Stomach (tissue), 9 donors: ENCODE results near the gene MUC22. TPM values are rescaled to one million over a fixed set of nuclear protein-coding genes. Genes with fewer than 3 reads are reported as not detected.
A peak's percentile ranks its signal among the peaks of the same experiment; 100 is the strongest.

Experiments
- DNase-seq, 2 donors: peaks; one replicate each; pipeline versions ENCODE4 v3.0.0 to v3.0.0-alpha.2; 2013 to 2019
- H3K27ac ChIP-seq, 5 donors: fragments of 200-600 bp in 4 of 5; sonication (generic) in 4 of 5; one replicate each; pipeline ENCODE4 v1.5.1; 2013 to 2019; ENCODE audit warnings: mild to moderate bottlenecking in 1 of 5, moderate library complexity in 1 of 5
- H3K27me3 ChIP-seq, 3 donors: fragments of 200-600 bp; sonication (generic); one replicate each; pipeline ENCODE4 v1.5.1; 2017 to 2019; ENCODE audit warnings: mixed run types in 1 of 3
- H3K36me3 ChIP-seq, 4 donors: fragments of 200-600 bp; sonication (generic); 1 replicate in 3 of 4; 2 replicates in 1 of 4; pipeline ENCODE4 v1.5.1; 2016 to 2019
- H3K4me1 ChIP-seq, 4 donors: fragments of 200-600 bp; sonication (generic); one replicate each; pipeline ENCODE4 v1.5.1; 2016 to 2019
- H3K4me3 ChIP-seq, 4 donors: fragments of 200-600 bp; sonication (generic) in 3 of 4; one replicate each; pipeline ENCODE4 v1.5.1; 2016 to 2019; ENCODE audit warnings: mild to moderate bottlenecking in 1 of 4
- H3K9me3 ChIP-seq, 4 donors: fragments of 200-600 bp; sonication (generic); one replicate each; pipeline ENCODE4 v1.5.1; 2016 to 2019
- CTCF ChIP-seq, 7 experiments: fragments of 450-650 bp in 4 of 7; fragments of 200-600 bp in 3 of 7; sonication (generic) in 3 of 7; IDR thresholded peaks; one replicate each; pipeline ENCODE4 v1.5.1; 2016 to 2019; ENCODE audit warnings: antibody characterized with exemption in 7 of 7, control low read depth in 2 of 7, mild to moderate bottlenecking in 1 of 7
- EP300 ChIP-seq: sonication (generic); formaldehyde crosslinking; IDR thresholded peaks from one replicate; pipeline ENCODE4 v1.6.1; 2017; ENCODE audit warnings: antibody characterized with exemption
- POLR2A ChIP-seq, 4 donors: fragments of 450-650 bp; IDR thresholded peaks; one replicate each; pipeline ENCODE4 v1.6.1; 2016; ENCODE audit warnings: antibody characterized with exemption in 4 of 4, control low read depth in 2 of 4, mild to moderate bottlenecking in 1 of 4, moderate library complexity in 1 of 4
- POLR2AphosphoS5 ChIP-seq, 3 donors: sonication (generic); formaldehyde crosslinking; IDR thresholded peaks; one replicate each; pipeline ENCODE4 v1.6.1; 2016; ENCODE audit warnings: antibody characterized with exemption in 3 of 3
- whole genome bisulfite sequencing, 5 donors: extraction: QIAGEN DNeasy Blood & Tissue Kit in 3 of 5; methylation state at CpG; one replicate each; pipeline versions ENCODE4 v1.1.5 to v1.1.7; 2013 to 2018; 5-methylcytosine and 5-hydroxymethylcytosine counted together
- intact Hi-C: fragments of 100-400 bp; cut with DNase I; formaldehyde crosslinking; loops from one replicate; pipeline ENCODE4 v1.15.1; 2023; ENCODE audit warnings: low total_unique reads
- polyA plus RNA-seq, 3 donors: library from polyadenylated mRNA; stranded (reverse); fragments of 200-250 nt; gene quantifications; one replicate each; pipeline ENCODE4 v1.2.3, GENCODE V29; 2013
- total RNA-seq, 5 donors: library from RNA; depleted of rRNA; stranded (reverse); fragments of >200 nt; gene quantifications; one replicate each; pipeline versions ENCODE4 v1.1.0 to v1.2.3, GENCODE V29; 2014 to 2016
- donor health status: healthy with polysubstance abuse.
- donor health status: Bipolar disorder and iron deficiency.
- donor health status: healthy.

Gene MUC22
- total and polyA plus RNA-seq, 8 donors: 0.65 TPM; not detected in 7

- intact Hi-C loops: no loop called here
- H3K27me3 ChIP-seq: no peaks in the 10 kb centered on the region
- DNase-seq: no peak
- 75 to 86% (median 78%) methylated on average over 9 of the region's 9 CpGs for WGBS, 5 donors
- no peaks in the 10 kb centered on the region for H3K36me3 ChIP-seq
- H3K27ac ChIP-seq: no peak overlapping the region
- H3K4me1 ChIP-seq: peaks cover 0 to 22% (median 0%) of the 10 kb centered on the region in 4 donors
- H3K4me3 ChIP-seq: no peak overlapping the region
- TF ChIP-seq CTCF (IDR thresholded peaks at IDR 0.05) (no peak), EP300 (no peak), POLR2AphosphoS5 (IDR thresholded peaks at IDR 0.05) (no peak), POLR2A (IDR thresholded peaks at IDR 0.05) (no peak)
- no peaks in the 10 kb centered on the region for H3K9me3 ChIP-seq
Measured at GRCh38 chr6:31005249-31006020, 4.8 kb upstream of the MUC22 start.

DNA sequence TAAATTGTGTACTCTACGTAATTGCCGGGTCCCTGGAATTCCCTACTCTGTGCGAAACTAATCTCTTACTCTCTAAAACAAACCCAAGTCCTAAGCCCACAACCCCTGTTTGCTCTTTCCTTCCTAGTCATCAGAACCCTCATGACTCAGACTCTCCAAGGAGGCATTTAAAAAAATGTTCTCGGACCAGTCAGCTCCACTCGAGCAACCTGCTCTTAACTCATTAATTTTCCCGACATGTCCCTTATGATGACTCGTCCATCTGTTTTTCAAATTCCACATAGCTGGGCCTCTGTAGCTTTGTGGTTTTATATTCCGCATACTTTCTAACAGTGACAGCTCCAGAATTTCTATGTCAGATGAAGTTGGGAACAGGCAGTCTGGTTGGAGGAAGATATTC lies 2.6 kb upstream of the MUC22 start:
- intact Hi-C loops: no loop called here
- Histone ChIP-seq H3K36me3 (no peaks in the 10 kb centered on the region), H3K4me1 (peaks cover 0 to 22% (median 0%) of the 10 kb centered on the region in 4 donors), H3K27ac (peak overlapping the region in 4 of 5 donors; percentile 7 to 36 (median 26)), H3K27me3 (no peaks in the 10 kb centered on the region), H3K4me3 (no peak overlapping the region), H3K9me3 (no peaks in the 10 kb centered on the region)
- TF ChIP-seq CTCF (IDR thresholded peaks at IDR 0.05) (no peak), POLR2AphosphoS5 (IDR thresholded peaks at IDR 0.05) (peak in 1 of 3 donors; percentile 70)
- 26 to 39% (median 30%) methylated on average over 8 of the region's 8 CpGs for WGBS, 5 donors
- peak in 1 of 2 donors; percentile 61 for DNase-seq

DNA sequence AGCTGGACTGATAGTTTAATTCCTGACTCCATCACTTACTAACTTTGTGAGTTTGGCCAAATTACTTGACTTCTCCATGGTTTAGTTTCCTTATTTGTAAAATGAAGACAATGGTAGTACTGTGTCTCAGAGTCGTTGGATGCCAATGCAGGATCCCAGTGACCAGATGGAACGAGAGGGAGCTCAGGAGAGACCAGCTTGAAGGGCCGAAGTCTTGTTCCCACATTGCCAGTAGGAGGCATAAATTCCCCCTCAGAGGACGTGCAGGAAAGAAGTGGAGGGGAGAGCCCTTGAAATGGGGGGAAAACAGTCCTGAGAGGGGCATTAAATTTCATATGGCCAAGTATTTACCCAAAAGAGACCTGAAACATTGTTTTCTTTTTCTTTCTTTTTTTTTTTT lies 2.1 kb upstream of the MUC22 start:
- H3K4me1 ChIP-seq: peaks cover 0 to 22% (median 0%) of the 10 kb centered on the region in 4 donors
- no peaks in the 10 kb centered on the region for H3K27me3 ChIP-seq
- DNase-seq: no peak
- H3K4me3 ChIP-seq: no peak overlapping the region
- WGBS, 5 donors: 62 to 69% (median 64%) methylated on average over 4 of the region's 4 CpGs
- no peaks in the 10 kb centered on the region for H3K36me3 ChIP-seq
- H3K9me3 ChIP-seq: no peaks in the 10 kb centered on the region
- intact Hi-C loops: no loop called here
- TF ChIP-seq POLR2A (IDR thresholded peaks at IDR 0.05) (no peak), CTCF (IDR thresholded peaks at IDR 0.05) (no peak), POLR2AphosphoS5 (IDR thresholded peaks at IDR 0.05) (no peak), EP300 (no peak)
- peak overlapping the region in 4 of 5 donors; percentile 7 to 36 (median 26) for H3K27ac ChIP-seq

GRCh38 chr6:31009731-31010130 lies 543 bp upstream of the MUC22 start:
- H3K27me3 ChIP-seq: no peaks in the 10 kb centered on the region
- H3K27ac ChIP-seq: no peak overlapping the region
- no peak for TF ChIP-seq POLR2A (IDR thresholded peaks at IDR 0.05)
- TF ChIP-seq CTCF (IDR thresholded peaks at IDR 0.05): no peak
- TF ChIP-seq EP300: no peak
- TF ChIP-seq POLR2AphosphoS5 (IDR thresholded peaks at IDR 0.05): no peak
- H3K36me3 ChIP-seq: no peaks in the 10 kb centered on the region
- 77 to 93% (median 88%) methylated on average over 7 of the region's 7 CpGs for WGBS, 5 donors
- peaks cover 0 to 5% (median 4%) of the 10 kb centered on the region in 4 donors for H3K9me3 ChIP-seq
- H3K4me3 ChIP-seq: no peak overlapping the region
- intact Hi-C loops: no loop called here
- peaks cover 0 to 22% (median 0%) of the 10 kb centered on the region in 4 donors for H3K4me1 ChIP-seq
- DNase-seq: no peak
